Measurements from ENCODE around the gene HOGA1. TPM values are rescaled to one million over a fixed set of nuclear protein-coding genes. Genes with fewer than 3 reads are reported as not detected.
A peak's percentile ranks its signal among the peaks of the same experiment; 100 is the strongest.

The HOGA1 gene
- total RNA-seq, 1 donor = 0.86 TPM

DNA sequence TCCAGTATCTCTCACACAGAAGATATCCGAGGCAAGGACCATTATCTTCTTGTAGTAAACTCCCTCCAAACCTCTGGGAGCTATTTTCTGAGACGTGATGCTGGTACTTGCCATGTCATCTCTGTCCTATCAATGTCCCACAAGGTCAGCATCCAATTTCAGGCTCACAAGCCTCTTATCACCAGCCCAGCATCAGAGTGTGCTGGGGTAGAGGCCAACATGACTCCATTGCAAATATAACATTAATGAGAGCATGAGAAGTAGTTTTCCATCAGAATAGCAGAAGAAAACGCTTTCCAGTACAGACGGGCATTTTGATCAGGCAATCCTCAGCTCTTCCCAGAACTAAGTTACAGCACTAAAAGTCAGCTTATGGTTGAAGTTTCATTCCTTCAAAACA is 43.5 kb downstream of the HOGA1 start:
- H3K4me3 ChIP-seq (ENCODE audit: low read depth, low read length) = no peak overlapping the region
- DNase-seq (ENCODE audit: low read depth) = no peak
- no peak for TF ChIP-seq CTCF (IDR thresholded peaks at IDR 0.05; ENCODE audit: insufficient read depth, low read depth, low read length)

DNA sequence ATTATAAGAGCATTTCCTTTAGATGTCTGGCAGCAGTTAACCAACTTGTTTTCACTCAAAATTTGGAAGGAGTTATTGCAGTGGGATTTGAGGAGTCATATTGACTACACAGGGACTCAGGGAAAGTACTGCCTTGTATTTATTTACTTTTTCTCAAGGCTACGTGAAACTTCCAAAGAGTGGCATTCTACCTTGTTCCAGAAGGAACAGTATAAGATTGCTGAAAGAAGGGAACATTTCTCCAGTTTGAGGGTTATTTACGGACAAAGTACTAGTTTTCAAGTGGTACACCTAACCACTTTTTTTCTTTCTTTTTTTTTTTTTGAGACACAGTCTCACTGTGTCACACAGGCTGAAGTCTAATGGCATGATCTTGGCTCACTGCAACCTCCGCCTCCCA is 44.0 kb downstream of the HOGA1 start:
- DNase-seq (ENCODE audit: low read depth) = peak; percentile 6
- no peak for TF ChIP-seq CTCF (IDR thresholded peaks at IDR 0.05; ENCODE audit: insufficient read depth, low read depth, low read length)
- H3K4me3 ChIP-seq (ENCODE audit: low read depth, low read length) = no peak overlapping the region

DNA sequence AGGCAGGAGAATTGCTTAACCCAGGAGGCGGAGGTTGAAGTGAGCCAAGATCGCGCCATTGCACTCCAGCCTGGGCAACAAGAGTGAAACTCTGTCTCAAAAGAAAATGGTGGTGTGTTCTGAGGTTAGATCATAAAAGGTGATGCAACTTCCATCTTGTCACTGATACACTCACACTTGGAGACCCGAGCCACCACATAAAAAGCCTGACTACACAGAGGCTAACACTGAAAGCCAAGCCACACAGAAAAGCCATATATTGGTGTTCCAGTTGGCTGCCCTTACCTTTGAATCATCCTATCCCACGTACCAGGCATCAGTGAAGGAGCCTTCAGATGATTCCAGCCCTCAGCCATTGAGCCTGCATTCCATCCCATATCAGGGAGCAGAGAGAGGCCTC is 45.1 kb downstream of the HOGA1 start:
- DNase-seq (ENCODE audit: low read depth) = no peak
- no peak for TF ChIP-seq CTCF (IDR thresholded peaks at IDR 0.05; ENCODE audit: insufficient read depth, low read depth, low read length)
- H3K4me3 ChIP-seq (ENCODE audit: low read depth, low read length) = no peak overlapping the region

DNA sequence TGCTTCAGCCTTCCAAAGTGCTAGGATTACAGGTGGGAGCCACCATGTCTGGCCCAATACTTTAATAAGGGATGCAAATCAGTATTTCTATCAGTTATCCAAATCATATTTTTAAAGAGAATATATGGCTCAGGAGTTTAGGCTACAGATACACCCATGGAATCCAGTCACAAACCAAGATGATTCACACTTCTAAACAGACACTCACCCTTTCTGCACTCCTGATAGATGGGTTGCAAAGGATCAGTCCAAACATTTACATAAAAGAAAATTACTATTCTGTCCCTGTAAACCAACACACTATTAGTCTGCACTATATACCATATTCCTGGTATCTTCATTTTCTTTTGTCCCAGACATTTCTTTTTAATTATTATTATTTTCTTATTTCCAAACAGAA is 46.9 kb downstream of the HOGA1 start:
- no peak overlapping the region for H3K4me3 ChIP-seq (ENCODE audit: low read depth, low read length)
- no peak for DNase-seq (ENCODE audit: low read depth)
- TF ChIP-seq CTCF (IDR thresholded peaks at IDR 0.05; ENCODE audit: insufficient read depth, low read depth, low read length) = no peak

DNA sequence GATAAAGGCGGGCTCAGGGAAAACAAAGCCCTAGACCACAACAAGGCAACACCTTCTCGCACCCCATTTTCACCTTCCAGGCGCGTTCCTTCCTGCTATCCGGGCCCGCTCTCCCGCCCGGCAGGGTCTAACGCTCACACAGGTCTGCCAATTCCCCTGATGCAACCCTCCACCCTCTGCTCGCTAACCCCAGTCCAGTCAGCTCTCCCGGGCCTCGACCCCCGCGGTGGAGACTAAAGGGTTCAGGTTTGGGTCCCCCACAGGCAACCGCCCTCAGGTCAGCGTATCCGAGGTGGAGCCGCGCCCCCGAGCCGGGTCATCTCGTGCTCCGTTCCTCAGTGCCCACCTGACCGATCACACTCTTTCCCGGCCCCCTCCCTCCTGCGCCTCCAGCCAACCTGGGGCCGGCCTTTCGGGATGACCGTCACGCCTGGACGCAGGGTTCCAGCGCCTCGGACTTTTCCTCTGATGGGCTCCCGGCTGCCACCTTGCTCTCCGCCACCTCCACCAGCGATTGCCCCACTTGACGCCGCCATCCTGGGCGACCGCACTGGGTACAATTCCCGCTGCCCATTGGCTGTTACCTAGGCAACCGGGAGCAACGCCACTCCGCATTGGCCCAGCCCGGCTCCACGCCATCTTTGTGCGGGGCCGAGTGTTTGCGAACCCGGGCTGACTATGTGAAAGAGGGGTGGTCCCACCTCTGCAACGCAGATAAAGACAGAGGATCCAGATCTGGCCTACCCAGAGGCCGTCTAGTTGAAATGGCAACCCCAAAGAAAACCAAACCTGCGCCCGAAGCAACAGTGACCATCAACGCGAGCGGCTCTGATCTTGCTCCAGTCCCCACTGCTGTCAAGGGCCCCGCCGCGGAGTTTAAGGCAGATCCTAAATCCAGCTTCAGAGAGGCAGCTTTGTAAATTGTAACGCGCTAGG is 49.0 kb downstream of the HOGA1 start, which contains the start of gene MORN4:
Gene MORN4 (minus strand): TSS at position 552 of the 936 bp plus-strand sequence. CDS start 13,847 bp downstream, outside the sequence.
- peak; percentile 90 for DNase-seq (ENCODE audit: low read depth)
- TF ChIP-seq CTCF (IDR thresholded peaks at IDR 0.05; ENCODE audit: insufficient read depth, low read depth, low read length) = no peak
- peak within 1 kb of the TSS; percentile 82 for H3K4me3 ChIP-seq (ENCODE audit: low read depth, low read length)

DNA sequence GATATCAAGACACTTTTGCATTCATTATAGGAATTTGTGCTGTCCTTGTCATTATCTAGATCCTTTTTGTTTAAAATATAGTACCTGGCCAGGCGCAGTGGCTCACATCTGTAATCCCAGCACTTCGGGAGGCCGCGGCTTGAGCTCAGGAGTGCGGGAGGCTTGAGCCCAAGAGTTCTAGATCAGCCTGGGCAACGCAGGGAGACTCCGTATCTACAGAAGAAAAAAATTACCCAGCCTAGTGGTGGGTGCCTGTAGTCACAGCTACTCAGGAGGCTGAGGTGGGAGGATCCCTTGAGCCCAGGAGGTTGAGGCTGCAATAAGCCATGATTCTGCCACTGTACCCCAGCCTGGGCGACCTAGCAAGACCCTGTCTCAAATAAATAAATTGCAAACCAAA is 49.7 kb downstream of the HOGA1 start:
- peak overlapping the region; percentile 82 for H3K4me3 ChIP-seq (ENCODE audit: low read depth, low read length)
- TF ChIP-seq CTCF (IDR thresholded peaks at IDR 0.05; ENCODE audit: insufficient read depth, low read depth, low read length) = peak; percentile 11
- DNase-seq (ENCODE audit: low read depth) = no peak

All from fibroblast of villous mesenchyme (primary cell).